KMS-11 (cell line): Measurements from ENCODE around the gene SOX21.
"Not testable (repeated sequence)": the region's sequence is repeated elsewhere in the genome, so short reads cannot be mapped to it uniquely, and the experiment has no call there.

Source experiments
- H2AFZ ChIP-seq: fragments of 200-600 bp; sonication (generic); 2 replicates; pipeline ENCODE4 v1.6.1; 2016; ENCODE audit warnings: antibody characterized with exemption, mixed run types, low read depth
- H3K27ac ChIP-seq: fragments of 200-600 bp; sonication (generic); 2 replicates; pipeline ENCODE4 v1.6.1; 2016; ENCODE audit warnings: mild to moderate bottlenecking, mixed run types
- H3K27me3 ChIP-seq: fragments of 200-600 bp; sonication (generic); 2 replicates; pipeline ENCODE4 v1.6.1; 2017; ENCODE audit warnings: mild to moderate bottlenecking, low read depth, mixed run types, moderate library complexity; ENCODE audit not compliant: insufficient read depth
- H3K36me3 ChIP-seq: fragments of 200-600 bp; sonication (generic); 2 replicates; pipeline ENCODE4 v1.6.1; 2017; ENCODE audit warnings: mild to moderate bottlenecking, mixed run types; ENCODE audit not compliant: insufficient read depth
- H3K4me1 ChIP-seq: fragments of 200-600 bp; sonication (generic); 2 replicates; pipeline ENCODE4 v1.6.1; 2016; ENCODE audit warnings: mild to moderate bottlenecking, low read depth, mixed run types; ENCODE audit not compliant: poor library complexity, severe bottlenecking
- H3K4me2 ChIP-seq: fragments of 200-600 bp; sonication (generic); 2 replicates; pipeline ENCODE4 v1.7.0; 2016; ENCODE audit warnings: mild to moderate bottlenecking, mixed run types
- H3K4me3 ChIP-seq: fragments of 200-600 bp; sonication (generic); IDR thresholded peaks from 2 replicates; pipeline ENCODE4 v1.6.1; 2017; ENCODE audit warnings: low read depth, low read length, mixed read lengths; ENCODE audit not compliant: insufficient read depth
- H3K79me2 ChIP-seq: fragments of 200-600 bp; sonication (generic); 2 replicates; pipeline ENCODE4 v1.6.1; 2016; ENCODE audit warnings: low read depth, mixed run types; ENCODE audit not compliant: insufficient read depth
- H3K9ac ChIP-seq: fragments of 200-600 bp; sonication (generic); 2 replicates; pipeline ENCODE4 v1.6.1; 2016; ENCODE audit warnings: mild to moderate bottlenecking, mixed run types
- H4K20me1 ChIP-seq: fragments of 200-600 bp; sonication (generic); 2 replicates; pipeline ENCODE4 v1.6.1; 2016; ENCODE audit warnings: mild to moderate bottlenecking, mixed run types; ENCODE audit not compliant: insufficient read depth
- TF ChIP-seq, protein P1 (sequence below): fragments of 200-600 bp; sonication (generic); conservative IDR thresholded peaks from 2 replicates; pipeline ENCODE4 v1.6.1; 2017; ENCODE audit warnings: low read depth, mild to moderate bottlenecking, antibody characterized with exemption, low read length, moderate library complexity, mixed read lengths

SOX21 gene

DNA sequence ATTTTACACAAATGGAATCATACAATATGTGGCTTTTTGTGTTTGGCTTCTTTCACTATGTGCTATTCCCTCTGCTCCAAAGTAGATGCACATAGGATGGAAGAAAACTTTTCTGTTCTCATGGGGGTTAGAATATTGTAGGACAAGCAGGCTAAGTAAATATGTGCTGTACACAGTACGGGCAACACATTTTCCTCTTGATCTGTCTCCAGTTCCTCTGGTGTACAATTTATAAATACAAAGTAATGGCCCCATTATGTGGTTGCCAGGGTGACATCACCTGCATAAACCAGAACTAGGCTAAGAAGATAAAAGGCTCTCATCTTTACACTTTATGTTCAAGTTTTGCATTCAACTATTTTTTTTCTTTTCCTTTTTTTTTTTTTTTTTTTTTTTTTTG, 41.0 kb upstream of the SOX21 start:
- H3K36me3 ChIP-seq = no peaks in the 10 kb centered on the region
- no peak overlapping the region for H3K4me3 ChIP-seq
- no peak overlapping the region for H3K4me2 ChIP-seq
- no peaks in the 10 kb centered on the region for H3K27me3 ChIP-seq
- no peak overlapping the region for H3K27ac ChIP-seq
- no peaks in the 10 kb centered on the region for H3K4me1 ChIP-seq
- TF ChIP-seq, protein P1, sequence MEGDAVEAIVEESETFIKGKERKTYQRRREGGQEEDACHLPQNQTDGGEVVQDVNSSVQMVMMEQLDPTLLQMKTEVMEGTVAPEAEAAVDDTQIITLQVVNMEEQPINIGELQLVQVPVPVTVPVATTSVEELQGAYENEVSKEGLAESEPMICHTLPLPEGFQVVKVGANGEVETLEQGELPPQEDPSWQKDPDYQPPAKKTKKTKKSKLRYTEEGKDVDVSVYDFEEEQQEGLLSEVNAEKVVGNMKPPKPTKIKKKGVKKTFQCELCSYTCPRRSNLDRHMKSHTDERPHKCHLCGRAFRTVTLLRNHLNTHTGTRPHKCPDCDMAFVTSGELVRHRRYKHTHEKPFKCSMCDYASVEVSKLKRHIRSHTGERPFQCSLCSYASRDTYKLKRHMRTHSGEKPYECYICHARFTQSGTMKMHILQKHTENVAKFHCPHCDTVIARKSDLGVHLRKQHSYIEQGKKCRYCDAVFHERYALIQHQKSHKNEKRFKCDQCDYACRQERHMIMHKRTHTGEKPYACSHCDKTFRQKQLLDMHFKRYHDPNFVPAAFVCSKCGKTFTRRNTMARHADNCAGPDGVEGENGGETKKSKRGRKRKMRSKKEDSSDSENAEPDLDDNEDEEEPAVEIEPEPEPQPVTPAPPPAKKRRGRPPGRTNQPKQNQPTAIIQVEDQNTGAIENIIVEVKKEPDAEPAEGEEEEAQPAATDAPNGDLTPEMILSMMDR = no peak
- H4K20me1 ChIP-seq = no peaks in the 10 kb centered on the region
- no peak overlapping the region for H3K9ac ChIP-seq
- no peaks in the 10 kb centered on the region for H3K79me2 ChIP-seq
- no peak overlapping the region for H2AFZ ChIP-seq

DNA sequence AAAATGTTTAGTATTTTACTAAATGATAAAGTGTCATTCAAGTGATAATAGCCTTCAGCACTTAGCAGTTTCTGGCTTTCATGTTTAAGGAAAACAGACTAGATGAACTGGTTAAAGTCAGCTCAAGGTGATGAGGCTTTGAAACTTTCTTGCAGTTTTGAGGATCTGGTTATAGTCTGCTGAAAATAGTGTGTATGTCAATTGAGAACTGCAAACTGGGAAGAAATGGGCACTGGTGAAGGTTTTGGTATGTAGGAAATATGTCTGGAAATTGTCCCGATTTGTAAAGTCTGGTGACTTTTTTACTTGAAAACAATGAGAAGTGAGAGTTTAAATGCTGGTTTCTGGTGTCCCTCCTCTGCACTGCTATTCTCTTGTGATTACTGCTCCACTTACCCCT, 36.8 kb upstream of the SOX21 start:
- no peaks in the 10 kb centered on the region for H3K27me3 ChIP-seq
- H3K9ac ChIP-seq = no peak overlapping the region
- H3K4me3 ChIP-seq = no peak overlapping the region
- no peak overlapping the region for H3K4me2 ChIP-seq
- no peaks in the 10 kb centered on the region for H3K4me1 ChIP-seq
- no peak overlapping the region for H2AFZ ChIP-seq
- TF ChIP-seq, protein P1 = no peak
- H3K79me2 ChIP-seq = no peaks in the 10 kb centered on the region
- no peak overlapping the region for H3K27ac ChIP-seq
- no peaks in the 10 kb centered on the region for H3K36me3 ChIP-seq
- H4K20me1 ChIP-seq = no peaks in the 10 kb centered on the region

DNA sequence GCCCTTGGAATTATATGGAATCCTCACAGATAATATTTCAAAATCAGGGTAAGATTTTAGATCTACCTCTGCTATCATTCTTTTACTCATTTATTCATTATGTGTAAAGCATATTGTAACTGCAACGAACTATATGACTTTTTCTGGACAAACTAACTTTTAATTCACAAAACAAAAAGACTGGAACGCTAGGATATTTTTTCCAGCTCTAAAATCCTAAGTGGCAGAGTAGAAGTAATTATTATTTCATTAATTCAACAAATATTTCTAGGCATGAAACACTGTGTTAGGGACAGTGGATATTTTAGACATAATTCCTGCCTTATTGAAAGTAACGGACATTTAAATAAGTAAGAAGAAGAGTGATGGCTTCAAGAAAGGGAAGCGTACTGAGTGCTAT, 26.9 kb upstream of the SOX21 start:
- no peak overlapping the region for H3K9ac ChIP-seq
- H3K4me3 ChIP-seq = no peak overlapping the region
- no peaks in the 10 kb centered on the region for H4K20me1 ChIP-seq
- H3K27me3 ChIP-seq = no peaks in the 10 kb centered on the region
- no peak overlapping the region for H2AFZ ChIP-seq
- H3K79me2 ChIP-seq = no peaks in the 10 kb centered on the region
- no peaks in the 10 kb centered on the region for H3K36me3 ChIP-seq
- no peaks in the 10 kb centered on the region for H3K4me1 ChIP-seq
- no peak overlapping the region for H3K4me2 ChIP-seq
- TF ChIP-seq, protein P1 = no peak
- no peak overlapping the region for H3K27ac ChIP-seq

DNA sequence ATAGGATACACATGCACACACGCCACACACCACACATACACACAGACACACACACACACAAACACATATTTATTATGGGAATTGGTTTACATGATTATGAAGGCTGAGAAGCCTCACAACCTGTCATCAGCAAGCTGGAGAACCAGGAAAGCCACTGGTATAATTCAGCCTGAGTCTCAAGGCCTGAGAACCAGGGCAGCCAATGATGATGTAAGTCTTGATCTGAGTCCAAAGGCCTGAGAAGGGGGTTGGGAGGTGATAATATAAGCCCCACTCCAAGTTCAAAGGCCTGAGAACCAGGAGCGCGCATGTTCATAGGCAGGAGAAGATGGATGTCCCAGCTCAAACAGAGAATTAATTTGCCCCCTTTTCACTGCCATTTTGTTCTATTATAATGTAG, 18.7 kb upstream of the SOX21 start:
- TF ChIP-seq, protein P1 = no peak
- no peaks in the 10 kb centered on the region for H3K36me3 ChIP-seq
- H4K20me1 ChIP-seq = no peaks in the 10 kb centered on the region
- H3K4me2 ChIP-seq = no peak overlapping the region
- no peak overlapping the region for H3K9ac ChIP-seq
- no peaks in the 10 kb centered on the region for H3K27me3 ChIP-seq
- H3K27ac ChIP-seq = no peak overlapping the region
- no peak overlapping the region for H3K4me3 ChIP-seq
- no peaks in the 10 kb centered on the region for H3K79me2 ChIP-seq
- H3K4me1 ChIP-seq = no peaks in the 10 kb centered on the region
- no peak overlapping the region for H2AFZ ChIP-seq

DNA sequence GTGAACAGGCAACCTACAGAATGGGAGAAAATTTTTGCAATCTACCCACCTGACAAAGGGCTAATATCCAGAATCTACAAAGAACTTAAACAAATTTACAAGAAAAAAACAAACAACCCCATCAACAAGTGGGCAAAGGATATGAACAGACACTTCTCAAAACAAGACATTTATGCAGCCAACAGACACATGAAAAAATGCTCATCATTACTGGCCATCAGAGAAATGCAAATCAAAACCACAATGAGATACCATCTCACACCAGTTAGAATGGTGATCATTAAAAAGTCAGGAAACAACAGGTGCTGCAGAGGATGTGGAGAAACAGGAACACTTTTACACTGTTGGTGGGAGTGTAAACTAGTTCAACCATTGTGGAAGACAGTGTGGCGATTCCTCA, 17.6 kb upstream of the SOX21 start:
- H2AFZ ChIP-seq, H3K4me3 ChIP-seq, H3K36me3 ChIP-seq, H4K20me1 ChIP-seq, H3K4me1 ChIP-seq, H3K79me2 ChIP-seq, H3K9ac ChIP-seq, H3K27me3 ChIP-seq, H3K27ac ChIP-seq, H3K4me2 ChIP-seq: not testable (repeated sequence)
